Measurements from ENCODE around the gene GRM4. TPM values are rescaled to one million over a fixed set of nuclear protein-coding genes. Genes with fewer than 3 reads are reported as not detected.

GRM4 gene
- total and polyA plus RNA-seq, 5 donors from 2014 or later: not detected

GRCh38 chr6:34052071-34052825 lies 93.6 kb downstream of the GRM4 start:
- H3K27me3 ChIP-seq (ENCODE audit: control insufficient read depth, insufficient read depth, low read length): no peaks in the 10 kb centered on the region
- H3K36me3 Mint-ChIP-seq: peaks cover 3% of the 10 kb centered on the region
- H3K4me3 Mint-ChIP-seq: no peak overlapping the region
- H3K4me1 ChIP-seq (ENCODE audit: control insufficient read depth, insufficient read depth, low read length, poor library complexity, severe bottlenecking): no peaks in the 10 kb centered on the region
- H3K36me3 ChIP-seq (ENCODE audit: control insufficient read depth, insufficient read depth, low read length): no peaks in the 10 kb centered on the region
- H3K27ac Mint-ChIP-seq: no peak overlapping the region
- peaks cover 0 to 5% (median 0%) of the 10 kb centered on the region in 4 donors for H3K4me1 Mint-ChIP-seq
- peaks cover 0 to 3% (median 0%) of the 10 kb centered on the region in 7 donors for H3K9me3 Mint-ChIP-seq
- peaks cover 9% of the 10 kb centered on the region for H3K27me3 Mint-ChIP-seq
- no peak overlapping the region for H3K4me3 ChIP-seq (ENCODE audit: low read depth, low read length)
- H3K27ac ChIP-seq (ENCODE audit: insufficient read depth, low read length, poor library complexity, severe bottlenecking): no peak overlapping the region
- ATAC-seq (ENCODE audit: low read depth in 2 of 2) (no peak), DNase-seq (no peak)
- H3K9me3 ChIP-seq (ENCODE audit: control insufficient read depth in 2 of 2, low read length in 2 of 2): no peaks in the 10 kb centered on the region

- H3K36me3 Mint-ChIP-seq: peaks cover 3% of the 10 kb centered on the region
- Histone ChIP-seq H3K27me3 (ENCODE audit: control insufficient read depth, insufficient read depth, low read length) (no peaks in the 10 kb centered on the region), H3K4me3 (ENCODE audit: low read depth, low read length) (no peak overlapping the region), H3K27ac (ENCODE audit: insufficient read depth, low read length, poor library complexity, severe bottlenecking) (no peak overlapping the region), H3K4me1 (ENCODE audit: control insufficient read depth, insufficient read depth, low read length, poor library complexity, severe bottlenecking) (no peaks in the 10 kb centered on the region), H3K36me3 (ENCODE audit: control insufficient read depth, insufficient read depth, low read length) (no peaks in the 10 kb centered on the region), H3K9me3 (ENCODE audit: control insufficient read depth in 2 of 2, low read length in 2 of 2) (no peaks in the 10 kb centered on the region)
- no peak overlapping the region for H3K27ac Mint-ChIP-seq
- H3K4me3 Mint-ChIP-seq: no peak overlapping the region
- ATAC-seq (ENCODE audit: low read depth in 2 of 2) (no peak), DNase-seq (no peak)
- peaks cover 9% of the 10 kb centered on the region for H3K27me3 Mint-ChIP-seq
- peaks cover 0 to 3% (median 0%) of the 10 kb centered on the region in 7 donors for H3K9me3 Mint-ChIP-seq
- H3K4me1 Mint-ChIP-seq: peaks cover 0 to 5% (median 0%) of the 10 kb centered on the region in 4 donors
Measured at GRCh38 chr6:34051331-34051919, 94.5 kb downstream of the GRM4 start.

GRCh38 chr6:34050691-34051090 lies 95.2 kb downstream of the GRM4 start:
- H3K9me3 Mint-ChIP-seq: peaks cover 0 to 2% (median 0%) of the 10 kb centered on the region in 7 donors
- H3K27ac Mint-ChIP-seq: peak overlapping the region in 1 of 3 donors; percentile 45
- ATAC-seq (ENCODE audit: low read depth in 2 of 2) (no peak), DNase-seq (no peak)
- no peaks in the 10 kb centered on the region for H3K4me1 ChIP-seq (ENCODE audit: control insufficient read depth, insufficient read depth, low read length, poor library complexity, severe bottlenecking)
- peaks cover 0 to 5% (median under 1%) of the 10 kb centered on the region in 4 donors for H3K4me1 Mint-ChIP-seq
- no peaks in the 10 kb centered on the region for H3K36me3 ChIP-seq (ENCODE audit: control insufficient read depth, insufficient read depth, low read length)
- no peaks in the 10 kb centered on the region for H3K27me3 ChIP-seq (ENCODE audit: control insufficient read depth, insufficient read depth, low read length)
- H3K27me3 Mint-ChIP-seq: peaks cover 9% of the 10 kb centered on the region
- H3K9me3 ChIP-seq (ENCODE audit: control insufficient read depth in 2 of 2, low read length in 2 of 2): no peaks in the 10 kb centered on the region
- H3K36me3 Mint-ChIP-seq: peaks cover 3% of the 10 kb centered on the region
- H3K4me3 ChIP-seq (ENCODE audit: low read depth, low read length): no peak overlapping the region
- H3K4me3 Mint-ChIP-seq: no peak overlapping the region
- no peak overlapping the region for H3K27ac ChIP-seq (ENCODE audit: insufficient read depth, low read length, poor library complexity, severe bottlenecking)

DNA sequence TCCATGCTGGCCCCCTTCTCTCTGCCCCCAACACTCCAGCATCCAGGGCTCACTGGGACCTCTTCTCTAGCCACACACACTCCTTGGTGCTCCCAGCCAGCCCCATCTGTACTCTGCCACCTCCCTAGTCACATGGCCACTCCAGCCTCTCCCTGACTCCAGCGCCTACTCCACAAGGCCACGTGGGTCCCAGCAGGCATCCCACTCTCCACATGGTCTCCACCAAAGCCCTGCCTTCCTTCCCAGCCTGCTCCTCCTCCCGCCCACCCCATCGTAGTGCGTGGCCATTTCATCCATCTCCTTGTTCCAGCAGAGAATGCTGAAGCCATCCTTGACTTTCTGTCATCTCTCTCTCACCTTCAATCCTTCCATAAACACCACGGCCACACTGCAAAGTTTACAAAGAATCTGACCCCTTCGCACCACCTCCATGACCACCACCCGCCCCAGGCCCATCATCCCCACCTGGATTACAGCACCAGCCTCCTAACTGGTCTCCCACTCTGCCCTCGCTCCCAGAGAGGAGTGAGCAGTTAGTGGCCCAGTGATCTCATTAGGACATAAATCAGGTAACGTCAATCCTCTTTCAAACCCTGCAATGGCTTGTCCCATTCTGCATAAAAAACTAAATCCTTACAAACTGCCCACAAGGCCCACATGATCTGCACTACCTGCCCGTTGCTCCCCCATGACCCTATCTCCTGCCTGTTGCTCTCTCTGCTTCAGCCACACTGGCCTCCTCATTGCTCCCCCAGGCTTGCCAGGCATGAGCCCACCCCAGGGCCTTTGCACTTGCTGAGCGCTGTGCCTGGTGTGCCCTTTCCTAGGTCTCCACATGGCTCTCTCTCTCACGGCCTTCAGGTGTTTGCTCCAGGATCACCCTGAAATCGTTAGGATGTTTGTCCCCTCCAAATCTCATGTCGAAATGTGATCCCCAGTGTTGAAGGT lies 96.2 kb downstream of the GRM4 start:
- H3K4me3 Mint-ChIP-seq: peak overlapping the region in 1 of 4 donors; percentile 40

GRCh38 chr6:34047913-34048867 lies 97.7 kb downstream of the GRM4 start:
- no peak overlapping the region for H3K27ac Mint-ChIP-seq
- H3K9me3 Mint-ChIP-seq: peaks cover 0 to 2% (median 0%) of the 10 kb centered on the region in 7 donors
- no peak overlapping the region for H3K4me3 Mint-ChIP-seq
- no peaks in the 10 kb centered on the region for H3K4me1 ChIP-seq (ENCODE audit: control insufficient read depth, insufficient read depth, low read length, poor library complexity, severe bottlenecking)
- DNase-seq: no peak
- ATAC-seq (ENCODE audit: low read depth in 2 of 2): no peak
- no peaks in the 10 kb centered on the region for H3K36me3 ChIP-seq (ENCODE audit: control insufficient read depth, insufficient read depth, low read length)
- no peak overlapping the region for H3K27ac ChIP-seq (ENCODE audit: insufficient read depth, low read length, poor library complexity, severe bottlenecking)
- H3K36me3 Mint-ChIP-seq: peaks cover 3% of the 10 kb centered on the region
- no peaks in the 10 kb centered on the region for H3K9me3 ChIP-seq (ENCODE audit: control insufficient read depth in 2 of 2, low read length in 2 of 2)
- H3K4me1 Mint-ChIP-seq: peaks cover 4 to 9% (median 7%) of the 10 kb centered on the region in 4 donors
- H3K27me3 ChIP-seq (ENCODE audit: control insufficient read depth, insufficient read depth, low read length): no peaks in the 10 kb centered on the region
- no peaks in the 10 kb centered on the region for H3K27me3 Mint-ChIP-seq
- H3K4me3 ChIP-seq (ENCODE audit: low read depth, low read length): no peak overlapping the region

More for the DNA sequence above, 96.2 kb downstream of the GRM4 start:
- Mint-ChIP-seq H3K27me3 (no peaks in the 10 kb centered on the region), H3K9me3 (peaks cover 0 to 2% (median 0%) of the 10 kb centered on the region in 7 donors), H3K27ac (peak overlapping the region in 1 of 3 donors; percentile 70), H3K36me3 (peaks cover 3% of the 10 kb centered on the region), H3K4me1 (peaks cover 1 to 6% (median 3%) of the 10 kb centered on the region in 4 donors)
- no peak overlapping the region for H3K27ac ChIP-seq (ENCODE audit: insufficient read depth, low read length, poor library complexity, severe bottlenecking)
- DNase-seq: no peak
- H3K4me3 ChIP-seq (ENCODE audit: low read depth, low read length): no peak overlapping the region
- no peaks in the 10 kb centered on the region for H3K4me1 ChIP-seq (ENCODE audit: control insufficient read depth, insufficient read depth, low read length, poor library complexity, severe bottlenecking)
- no peaks in the 10 kb centered on the region for H3K9me3 ChIP-seq (ENCODE audit: control insufficient read depth in 2 of 2, low read length in 2 of 2)
- H3K36me3 ChIP-seq (ENCODE audit: control insufficient read depth, insufficient read depth, low read length): no peaks in the 10 kb centered on the region
- ATAC-seq (ENCODE audit: low read depth in 2 of 2): no peak
- no peaks in the 10 kb centered on the region for H3K27me3 ChIP-seq (ENCODE audit: control insufficient read depth, insufficient read depth, low read length)

DNA sequence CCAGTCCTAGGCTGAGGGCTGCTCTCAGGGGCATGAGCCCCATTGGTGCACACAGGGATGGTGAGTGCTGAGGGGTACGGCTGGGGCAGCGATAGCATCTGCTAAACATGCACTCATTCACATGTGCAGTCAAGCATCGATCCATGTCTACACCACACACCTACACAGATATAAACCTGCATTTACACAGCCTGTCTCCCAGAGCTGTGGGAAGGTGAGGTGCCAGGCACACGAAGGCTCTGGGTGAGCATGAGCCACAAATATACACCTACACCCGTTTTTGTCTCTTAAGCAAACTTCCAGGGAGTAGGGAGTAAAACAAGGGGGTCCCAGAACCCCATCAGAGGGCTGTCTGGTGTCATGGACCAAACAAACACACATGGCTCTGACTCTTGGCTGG lies 99.3 kb downstream of the GRM4 start:
- Histone ChIP-seq H3K9me3 (ENCODE audit: control insufficient read depth in 2 of 2, low read length in 2 of 2) (no peaks in the 10 kb centered on the region), H3K27ac (ENCODE audit: insufficient read depth, low read length, poor library complexity, severe bottlenecking) (no peak overlapping the region), H3K4me3 (ENCODE audit: low read depth, low read length) (no peak overlapping the region), H3K36me3 (ENCODE audit: control insufficient read depth, insufficient read depth, low read length) (no peaks in the 10 kb centered on the region), H3K4me1 (ENCODE audit: control insufficient read depth, insufficient read depth, low read length, poor library complexity, severe bottlenecking) (no peaks in the 10 kb centered on the region), H3K27me3 (ENCODE audit: control insufficient read depth, insufficient read depth, low read length) (no peaks in the 10 kb centered on the region)
- H3K36me3 Mint-ChIP-seq: peaks cover 3% of the 10 kb centered on the region
- H3K9me3 Mint-ChIP-seq: peaks cover 0 to 2% (median 0%) of the 10 kb centered on the region in 7 donors
- no peak for DNase-seq
- no peak overlapping the region for H3K4me3 Mint-ChIP-seq
- no peak overlapping the region for H3K27ac Mint-ChIP-seq
- ATAC-seq (ENCODE audit: low read depth in 2 of 2): no peak
- H3K27me3 Mint-ChIP-seq: no peaks in the 10 kb centered on the region
- H3K4me1 Mint-ChIP-seq: peaks cover 4 to 9% (median 7%) of the 10 kb centered on the region in 4 donors

- Histone ChIP-seq H3K4me1 (ENCODE audit: control insufficient read depth, insufficient read depth, low read length, poor library complexity, severe bottlenecking) (no peaks in the 10 kb centered on the region), H3K27me3 (ENCODE audit: control insufficient read depth, insufficient read depth, low read length) (no peaks in the 10 kb centered on the region), H3K27ac (ENCODE audit: insufficient read depth, low read length, poor library complexity, severe bottlenecking) (no peak overlapping the region), H3K4me3 (ENCODE audit: low read depth, low read length) (no peak overlapping the region), H3K9me3 (ENCODE audit: control insufficient read depth in 2 of 2, low read length in 2 of 2) (no peaks in the 10 kb centered on the region), H3K36me3 (ENCODE audit: control insufficient read depth, insufficient read depth, low read length) (no peaks in the 10 kb centered on the region)
- Mint-ChIP-seq H3K36me3 (peaks cover 3% of the 10 kb centered on the region), H3K9me3 (peaks cover 0 to 2% (median 0%) of the 10 kb centered on the region in 7 donors), H3K27me3 (no peaks in the 10 kb centered on the region), H3K4me3 (no peak overlapping the region), H3K27ac (no peak overlapping the region), H3K4me1 (peaks cover 4 to 9% (median 7%) of the 10 kb centered on the region in 4 donors)
- ATAC-seq (ENCODE audit: low read depth in 2 of 2): no peak
- no peak for DNase-seq
Measured at GRCh38 chr6:34045771-34046170, 100.1 kb downstream of the GRM4 start.

All from CD4-positive, CD25-positive, alpha-beta regulatory T cell (primary cell).